ENCODE data around the gene RAB33A.
A peak's percentile ranks its signal among the peaks of the same experiment; 100 is the strongest.

RAB33A gene

DNA sequence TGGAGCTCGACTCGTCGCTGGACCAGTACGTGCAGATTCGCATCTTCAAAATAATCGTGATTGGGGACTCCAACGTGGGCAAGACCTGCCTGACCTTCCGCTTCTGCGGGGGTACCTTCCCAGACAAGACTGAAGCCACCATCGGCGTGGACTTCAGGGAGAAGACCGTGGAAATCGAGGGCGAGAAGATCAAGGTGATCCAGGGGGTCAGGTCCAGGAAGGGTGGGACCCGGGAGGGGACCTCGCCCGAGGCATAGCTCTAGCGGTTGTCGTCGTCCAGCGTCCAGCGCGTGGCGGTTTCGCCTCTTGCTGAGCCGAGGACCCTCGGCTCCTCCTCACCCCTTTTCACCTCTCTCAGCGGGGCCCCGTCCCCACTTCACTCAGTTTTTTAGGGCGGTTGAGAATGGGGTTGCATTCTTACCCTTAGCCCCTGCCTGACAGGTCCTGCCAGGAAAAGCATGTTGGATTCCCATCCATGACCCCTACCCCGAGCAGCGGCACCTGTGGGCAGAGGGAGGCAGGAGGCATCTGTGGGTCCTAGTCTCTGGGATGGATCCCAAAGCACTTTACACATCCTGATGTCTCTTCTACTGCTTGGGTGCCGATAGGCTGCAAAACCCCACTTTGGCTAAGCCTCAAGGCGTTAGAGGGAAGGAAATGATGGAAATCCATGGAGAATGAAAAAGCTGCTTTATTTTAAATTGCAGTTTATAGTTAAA is 524 bp downstream of the RAB33A start:
- DNase-seq, result peak in 9 of 56 donors; percentile 2 to 38 (median 12)

DNA sequence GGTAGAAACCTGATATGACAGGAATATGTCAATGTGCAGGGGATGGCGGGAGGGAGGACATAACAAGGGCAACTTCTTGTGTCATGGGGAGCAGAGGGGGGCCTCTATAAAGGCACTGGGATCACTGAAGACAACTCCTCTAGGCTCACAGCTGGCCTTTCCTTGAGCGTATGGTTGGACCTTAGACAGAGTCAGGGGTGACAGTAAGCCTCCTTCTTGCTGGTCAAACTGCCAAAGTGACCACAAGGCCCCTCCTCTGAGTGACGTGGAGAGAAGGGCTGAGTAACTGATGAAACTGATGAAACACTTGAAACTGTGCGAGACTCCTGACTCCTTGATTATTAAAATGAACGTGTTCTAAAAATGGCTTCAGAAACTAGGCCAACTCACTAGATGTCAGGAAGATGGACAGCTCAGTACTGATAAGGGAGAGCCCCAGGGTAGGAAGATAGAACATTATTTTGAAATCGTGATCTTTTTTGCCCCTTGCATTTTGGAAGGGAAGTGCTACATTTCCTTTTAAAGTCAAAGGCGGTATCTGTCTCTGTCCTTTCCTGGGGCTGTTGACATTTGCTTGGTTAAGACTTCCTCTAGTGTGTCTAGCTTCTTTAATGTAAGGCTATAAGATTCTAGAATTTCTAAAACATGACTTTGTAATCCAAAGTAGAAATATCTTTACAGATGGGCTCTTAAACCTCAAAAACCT is 1.6 kb downstream of the RAB33A start:
- peak in 30 of 56 donors; percentile 1 to 54 (median 12) for DNase-seq

DNA sequence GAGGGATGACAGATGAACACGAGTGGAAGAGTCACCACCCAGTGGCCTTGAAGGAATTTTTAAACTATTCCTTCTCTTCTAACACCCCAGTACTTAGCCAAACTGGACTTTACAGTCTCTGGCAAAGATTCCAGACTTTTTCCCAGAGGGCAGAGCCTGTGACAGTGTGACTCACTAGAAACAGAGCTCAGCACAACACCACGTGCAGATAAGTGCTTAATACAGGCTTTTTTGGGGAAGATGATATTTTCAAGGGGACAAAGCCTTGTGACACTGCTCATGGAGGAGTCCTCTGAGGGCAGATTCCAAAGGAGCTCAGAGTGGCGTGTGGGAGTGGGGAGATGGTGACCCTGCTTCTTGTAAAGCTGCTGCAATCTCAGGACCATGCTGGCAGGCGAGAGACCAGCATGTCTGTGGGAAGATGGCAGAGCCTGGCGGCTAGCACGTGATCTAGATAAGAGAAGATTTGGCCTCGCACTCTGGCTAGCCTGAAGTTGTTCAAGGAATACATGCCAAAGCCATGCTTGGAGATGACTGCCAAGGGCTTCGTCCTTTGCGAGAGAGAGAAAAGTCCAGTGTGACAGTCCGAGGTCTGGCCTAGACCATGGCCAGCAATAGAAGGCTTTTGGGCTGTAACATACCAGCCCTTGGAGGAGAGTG is 2.4 kb downstream of the RAB33A start:
- DNase-seq, result peak in 6 of 56 donors; percentile 0 to 32 (median 11)

DNA sequence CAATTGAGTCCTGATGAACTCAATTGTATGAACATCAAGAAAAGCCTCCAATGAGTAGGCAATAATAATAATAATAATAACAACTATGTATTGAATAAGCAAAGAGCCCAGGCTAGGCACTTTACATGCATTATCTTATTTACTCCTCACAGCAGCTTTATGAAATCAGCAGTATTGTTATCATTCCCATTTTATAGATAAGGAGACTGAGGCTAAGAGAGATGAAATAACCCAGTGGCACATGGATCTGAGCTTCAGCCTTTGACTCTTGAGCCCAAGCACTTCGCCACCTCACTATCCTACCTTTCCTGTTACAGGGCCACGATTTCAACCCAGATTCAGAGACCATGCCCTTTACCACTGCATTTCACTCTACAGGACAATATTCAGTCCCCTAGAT is 3.2 kb downstream of the RAB33A start:
- no peak for DNase-seq

DNA sequence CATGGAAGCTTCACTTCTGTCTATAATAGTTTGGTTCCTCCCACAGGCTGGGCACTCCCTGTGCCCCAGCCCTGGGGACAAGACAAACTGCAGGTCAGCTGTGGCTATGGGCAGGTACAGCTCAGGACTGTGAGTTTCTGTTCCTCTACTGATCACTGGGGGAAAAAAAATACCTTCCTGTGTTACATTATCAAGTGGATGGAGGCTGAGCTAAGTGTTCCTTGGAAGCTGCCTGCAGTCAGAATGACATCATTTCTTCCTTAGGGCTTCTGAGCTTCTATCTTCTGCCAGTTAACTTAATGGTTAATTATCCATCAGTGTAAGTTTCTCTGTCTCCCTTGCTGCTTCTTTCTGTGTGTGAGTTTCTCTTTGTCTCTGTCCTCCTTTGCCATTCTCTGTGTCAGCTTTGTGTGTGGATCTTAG is 4.6 kb downstream of the RAB33A start:
- DNase-seq, result no peak

DNA sequence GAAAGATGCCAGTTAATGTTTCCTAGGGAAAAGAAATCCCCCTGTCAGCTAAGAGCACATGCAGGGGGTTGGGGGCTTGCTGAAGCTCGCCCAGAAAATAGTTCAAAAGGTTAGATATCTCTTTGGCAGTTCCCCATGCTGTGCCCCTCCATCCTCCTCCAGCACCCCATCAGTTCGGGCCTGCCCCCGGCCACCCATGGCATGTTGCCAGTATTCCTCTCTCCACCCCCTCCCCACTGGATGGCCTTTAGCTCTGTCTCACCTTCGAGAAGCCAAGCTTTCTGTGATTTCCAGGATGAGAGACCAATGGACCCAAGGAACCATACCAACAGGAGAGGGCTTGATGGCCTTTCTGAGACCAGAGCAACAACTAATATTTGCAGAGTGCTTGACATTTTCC is 5.2 kb downstream of the RAB33A start:
- DNase-seq, result no peak

DNA sequence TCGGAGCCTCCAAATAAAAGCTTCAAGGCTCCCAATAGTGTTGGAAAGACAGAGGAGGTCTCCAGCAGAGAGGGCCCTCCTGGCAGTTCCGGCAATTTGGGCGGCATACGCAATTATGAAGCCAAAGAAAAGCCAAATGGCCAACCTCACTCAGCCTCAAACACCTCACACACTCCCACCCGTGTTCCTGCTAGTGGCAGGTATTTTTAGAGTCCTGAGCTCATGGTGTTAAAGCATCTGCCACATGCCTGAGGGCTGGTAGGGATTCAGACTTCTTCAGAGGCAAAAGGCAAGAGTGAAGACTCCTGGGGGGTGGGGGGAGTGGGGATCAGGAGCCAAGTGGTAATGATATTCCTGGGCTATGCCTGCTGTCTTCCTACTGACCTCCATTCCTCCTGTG is 7.4 kb downstream of the RAB33A start:
- peak in 4 of 56 donors; percentile 0 to 9 (median 3) for DNase-seq

DNA sequence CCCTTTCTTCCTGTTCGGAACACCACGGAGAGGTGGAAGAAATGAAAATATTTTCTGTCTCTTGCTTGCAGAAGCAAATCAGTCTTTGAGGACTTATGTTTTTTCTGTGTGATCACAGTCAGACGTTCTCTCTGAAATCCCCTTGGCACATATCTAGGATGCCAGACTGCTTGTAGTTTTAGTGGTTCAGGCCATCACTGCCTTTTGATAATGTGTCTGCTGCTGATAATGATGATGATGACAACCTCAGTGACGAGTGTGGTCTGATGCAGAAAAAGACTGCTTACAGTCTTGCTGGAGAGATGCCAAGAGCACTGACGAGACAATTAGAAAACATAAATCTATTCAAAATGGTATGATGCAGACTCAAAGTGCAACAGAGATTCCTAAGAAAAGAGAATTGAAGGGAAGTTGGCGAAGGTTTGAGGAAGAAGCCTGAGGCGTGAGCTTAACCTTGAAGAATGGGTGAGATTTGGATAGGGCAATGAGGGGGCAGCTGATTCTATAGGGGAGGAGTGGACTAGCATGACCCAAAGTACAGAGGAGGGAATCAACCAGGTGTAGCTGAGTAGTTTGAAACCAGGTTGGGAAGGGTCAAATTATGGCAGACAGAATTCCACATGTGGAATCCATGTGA is 7.9 kb downstream of the RAB33A start:
- DNase-seq, result no peak

DNA sequence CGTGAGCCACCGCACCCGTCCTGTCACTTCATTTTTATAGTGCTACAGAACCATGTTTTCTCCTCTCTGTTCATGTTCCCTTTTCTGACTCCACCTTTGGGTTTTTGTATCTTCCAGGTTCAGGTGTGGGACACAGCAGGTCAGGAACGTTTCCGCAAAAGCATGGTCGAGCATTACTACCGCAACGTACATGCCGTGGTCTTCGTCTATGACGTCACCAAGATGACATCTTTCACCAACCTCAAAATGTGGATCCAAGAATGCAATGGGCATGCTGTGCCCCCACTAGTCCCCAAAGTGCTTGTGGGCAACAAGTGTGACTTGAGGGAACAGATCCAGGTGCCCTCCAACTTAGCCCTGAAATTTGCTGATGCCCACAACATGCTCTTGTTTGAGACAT is 12.4 kb downstream of the RAB33A start:
- DNase-seq, result no peak

DNA sequence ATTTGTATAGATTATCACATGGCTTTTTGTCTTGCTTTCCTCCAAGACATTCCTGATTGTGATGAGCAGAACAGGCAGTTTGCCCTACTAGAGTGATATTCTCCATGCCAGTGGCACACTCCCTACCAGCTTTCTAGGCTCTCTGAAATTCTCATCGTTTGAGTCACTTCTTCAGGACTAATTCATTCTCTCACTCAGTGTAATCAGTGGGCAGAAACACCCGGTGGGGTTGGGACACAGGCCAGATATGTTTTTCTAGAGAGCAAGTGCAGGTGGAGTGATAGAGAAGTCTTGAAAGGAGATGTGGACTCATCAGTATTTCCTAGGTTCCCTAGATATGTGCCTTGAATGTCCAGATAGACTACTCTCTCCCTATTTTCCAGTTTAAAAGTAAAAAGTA is 13.1 kb downstream of the RAB33A start:
- DNase-seq, result no peak

DNA sequence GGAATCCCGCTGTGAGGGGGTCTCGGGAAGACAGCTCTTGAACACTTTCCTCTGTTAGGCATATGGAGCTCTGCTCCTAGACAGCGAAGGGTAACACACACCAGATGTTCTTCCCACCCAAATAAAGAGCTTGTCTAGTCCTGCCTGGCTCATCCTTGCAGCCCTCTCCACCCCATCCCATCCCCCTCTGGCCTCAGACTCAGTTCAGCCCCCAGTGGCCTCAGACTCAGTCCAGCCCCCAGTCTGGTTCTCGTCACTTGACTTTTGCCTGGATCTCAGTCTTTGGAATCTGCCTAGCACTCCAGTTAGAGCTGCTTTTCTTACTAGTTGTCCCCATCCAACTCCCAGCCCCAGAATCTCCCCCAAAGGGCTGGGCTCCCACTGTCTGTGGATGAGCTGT is 14.9 kb downstream of the RAB33A start:
- no peak for DNase-seq

DNA sequence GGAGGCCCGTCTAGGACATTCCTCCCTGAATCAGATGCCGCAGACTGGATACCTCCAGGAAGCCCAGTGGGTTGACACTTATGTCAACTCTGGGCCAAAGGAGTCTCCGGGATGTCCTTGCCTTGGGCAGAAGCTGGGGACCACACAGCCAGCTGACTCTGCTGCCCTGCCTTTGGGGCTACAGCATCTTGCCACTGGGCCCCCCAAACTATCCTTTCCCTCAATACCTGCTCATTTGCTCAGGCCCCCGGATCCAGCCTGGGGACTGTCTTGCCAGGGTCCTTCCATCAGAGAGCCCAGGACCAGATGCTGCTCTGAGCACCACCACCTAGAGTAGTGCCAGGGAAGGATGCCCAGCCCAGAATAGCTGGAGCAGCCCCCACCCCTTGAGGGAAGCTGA is 19.0 kb downstream of the RAB33A start:
- DNase-seq, result no peak

DNA sequence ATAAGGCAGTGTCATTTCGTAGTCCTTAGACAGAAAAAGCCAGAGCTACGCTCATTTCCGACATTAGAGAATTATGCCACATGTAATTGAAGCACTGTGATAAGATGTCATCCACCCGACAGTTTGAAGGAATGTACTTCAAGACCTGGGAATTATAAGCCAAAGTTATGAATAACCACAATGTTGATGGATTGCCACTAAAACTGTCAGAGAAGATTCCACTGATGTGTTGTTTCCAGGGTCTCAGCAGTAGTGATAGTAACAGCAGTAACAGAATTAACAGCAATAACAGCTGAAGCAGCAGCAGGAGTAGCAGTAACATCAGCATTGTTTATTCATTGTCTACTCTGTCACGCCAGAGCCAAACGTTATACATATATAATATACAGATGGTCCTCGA is 24.7 kb downstream of the RAB33A start:
- DNase-seq, result no peak

DNA sequence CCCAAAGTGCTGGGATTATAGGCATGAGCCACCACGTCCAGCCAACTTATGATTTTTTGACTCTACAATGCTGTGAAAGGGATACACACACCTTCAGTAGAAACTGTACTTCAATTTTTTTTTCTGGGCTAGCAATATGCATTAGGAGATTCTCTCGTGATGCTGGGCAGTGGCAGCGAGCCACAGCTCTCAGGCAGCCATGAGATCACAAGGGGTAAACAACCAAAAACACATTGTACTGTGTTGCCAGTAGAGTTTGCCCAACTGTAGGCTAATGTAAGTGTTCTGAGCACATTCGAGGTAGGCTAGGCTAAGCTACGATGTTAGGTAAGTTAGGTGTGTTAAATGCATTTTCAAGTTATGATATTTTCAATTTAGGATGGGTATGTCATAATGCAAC is 25.7 kb downstream of the RAB33A start:
- DNase-seq, result no peak

DNA sequence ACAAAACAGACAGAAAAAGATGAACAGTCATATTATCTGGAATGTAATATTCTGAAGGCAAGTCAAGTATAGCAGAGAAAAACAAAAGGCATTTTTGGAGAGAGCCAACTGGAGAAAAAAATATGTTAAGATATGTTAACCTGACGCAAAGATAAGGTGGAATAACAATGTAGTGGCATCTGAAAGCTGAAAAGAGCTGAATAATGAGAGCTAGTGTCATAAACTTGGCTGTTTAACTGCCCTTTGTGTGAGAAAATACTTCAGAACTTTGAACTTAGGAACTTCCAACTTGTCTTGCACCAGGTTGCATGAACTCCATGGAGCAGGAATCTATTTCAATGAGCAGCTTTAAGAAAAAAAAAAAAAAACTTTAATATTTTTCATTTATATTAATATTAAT is 32.9 kb downstream of the RAB33A start:
- DNase-seq, result no peak

DNA sequence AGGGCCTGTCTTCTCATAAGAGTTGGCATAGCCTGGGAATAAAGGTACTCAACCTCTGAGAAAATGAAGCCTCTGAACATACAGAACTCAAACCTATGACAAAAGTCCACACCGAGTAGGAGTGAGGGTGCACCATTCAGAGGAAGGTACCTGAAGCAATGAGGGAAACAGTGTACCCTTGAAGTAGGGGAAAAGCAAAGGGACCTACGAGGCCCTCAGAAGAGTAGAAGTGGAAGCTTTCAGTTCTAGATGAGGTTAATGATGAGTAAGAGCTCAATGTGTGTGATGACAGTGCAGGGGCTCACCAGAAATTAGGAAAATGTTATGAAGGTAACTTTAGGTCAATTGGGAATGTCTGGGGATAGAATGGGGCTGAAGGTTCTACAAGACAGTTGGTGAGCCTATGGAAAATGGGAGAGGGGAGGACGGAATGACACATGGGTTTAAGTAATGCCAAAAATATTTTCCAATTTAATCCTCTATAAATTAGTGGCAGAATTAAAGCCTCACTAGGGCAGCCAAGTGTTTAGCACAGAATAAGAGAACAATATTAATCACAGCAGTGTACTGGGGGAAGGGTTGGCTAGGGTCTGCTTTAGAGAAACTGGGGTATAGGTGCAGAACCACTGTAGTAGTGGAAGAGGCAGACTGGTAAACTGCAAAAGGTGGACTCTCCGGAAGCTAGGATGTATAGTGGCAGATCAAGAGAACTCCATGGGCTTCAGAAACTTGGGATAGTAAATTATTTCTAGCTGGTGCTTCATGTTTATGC is 39.8 kb downstream of the RAB33A start:
- no peak for DNase-seq

DNA sequence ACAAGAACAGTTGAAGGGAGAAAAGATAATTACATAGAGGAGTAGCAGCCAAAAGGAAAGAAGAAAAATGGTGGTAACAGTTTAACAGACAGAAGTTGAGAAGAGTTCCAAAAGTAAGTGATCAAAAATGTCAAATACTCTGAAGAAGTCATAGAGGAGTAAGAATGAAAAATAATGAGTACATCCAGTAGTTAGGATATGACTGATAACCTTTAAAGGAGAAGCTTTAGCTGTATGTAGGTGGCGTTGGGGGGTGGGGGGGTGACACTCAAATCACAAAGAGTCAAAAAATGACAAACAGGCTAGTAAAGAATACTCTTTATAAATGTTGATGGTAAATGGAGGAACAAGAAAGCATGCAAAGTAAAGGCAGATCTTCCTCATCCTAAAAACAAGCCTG is 40.6 kb downstream of the RAB33A start:
- no peak for DNase-seq

DNA sequence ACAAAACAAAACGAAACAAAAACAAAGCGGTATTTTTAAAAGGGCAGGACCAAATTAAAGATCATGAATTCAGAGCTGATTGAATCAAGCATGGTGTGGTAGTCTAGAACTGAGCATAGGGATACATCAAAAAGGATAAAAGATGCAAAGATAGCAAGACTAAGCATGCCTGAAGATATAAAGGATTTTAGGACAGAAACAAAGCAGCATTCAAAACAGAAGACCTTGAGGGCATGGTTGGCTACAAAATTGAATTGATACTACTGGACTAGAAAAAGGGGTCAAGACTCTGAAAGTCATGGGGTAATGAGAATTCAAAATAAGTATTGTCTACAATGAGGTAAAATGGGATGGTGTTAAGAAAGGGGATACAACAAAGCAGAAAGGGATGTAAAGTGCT is 41.6 kb downstream of the RAB33A start:
- no peak for DNase-seq

DNA sequence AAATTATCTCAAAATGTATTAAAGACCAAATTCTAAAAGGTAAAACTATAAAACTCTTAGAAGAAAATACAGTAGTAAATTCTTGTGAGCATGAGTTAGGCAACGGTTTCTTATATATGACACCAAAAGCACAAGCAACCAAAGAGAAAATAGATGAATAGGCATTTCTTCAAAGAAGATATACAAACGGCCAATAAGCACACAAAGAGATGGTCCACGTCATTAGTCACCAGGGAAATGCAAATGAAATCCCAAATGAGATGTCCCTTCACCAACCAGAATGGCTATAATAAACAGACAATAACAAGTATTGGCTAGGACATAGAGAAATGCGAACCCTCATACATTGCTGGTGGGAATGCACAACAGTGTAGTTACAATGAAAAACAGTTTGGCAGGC is 44.6 kb downstream of the RAB33A start:
- no peak for DNase-seq

DNA sequence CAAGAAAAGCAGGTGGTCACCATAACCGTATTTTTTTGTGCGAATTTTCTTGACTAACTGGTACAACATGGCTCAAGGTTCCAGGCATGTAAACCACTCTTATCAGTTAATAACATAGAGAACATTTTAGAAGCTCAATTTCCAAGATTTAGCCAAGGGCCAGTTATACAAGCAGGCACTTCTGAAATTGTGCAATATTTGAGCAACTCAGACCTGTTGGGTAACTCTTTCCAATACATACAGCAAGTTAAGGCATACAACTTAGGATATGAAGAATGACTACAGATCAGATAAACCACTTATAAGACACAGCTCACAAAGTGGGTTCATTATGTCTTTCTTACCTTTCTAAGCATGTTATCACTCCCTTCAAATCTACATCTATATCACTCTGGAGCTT is 53.0 kb downstream of the RAB33A start:
- no peak for DNase-seq

DNA sequence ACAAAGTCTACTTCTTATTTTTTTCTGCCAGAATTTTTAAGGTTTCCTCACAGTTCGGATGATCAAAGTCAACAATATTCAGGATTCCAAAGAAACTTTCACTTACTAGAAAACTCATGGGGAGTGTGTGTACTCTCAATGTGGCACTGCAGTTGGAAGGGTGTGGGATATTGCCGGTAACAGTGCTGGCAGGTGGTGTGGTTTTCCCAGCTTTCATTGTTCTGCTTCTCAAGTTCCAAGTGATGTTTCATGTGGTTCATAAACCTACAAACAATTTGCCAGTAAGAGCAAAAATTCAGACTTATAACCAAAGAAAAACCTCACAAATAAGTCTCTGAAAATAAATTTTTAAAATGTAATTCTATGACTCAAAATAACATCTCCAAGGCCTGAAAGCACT is 57.1 kb downstream of the RAB33A start:
- no peak for DNase-seq
